Inflammatory macrophage (primary cell): ENCODE measurements around the gene HOXB8.

Experiments used
- DNase-seq, 2 donors: peaks; one replicate each; pipeline ENCODE4 v3.0.0-alpha.2; 2020 to 2022

The HOXB8 gene

DNA sequence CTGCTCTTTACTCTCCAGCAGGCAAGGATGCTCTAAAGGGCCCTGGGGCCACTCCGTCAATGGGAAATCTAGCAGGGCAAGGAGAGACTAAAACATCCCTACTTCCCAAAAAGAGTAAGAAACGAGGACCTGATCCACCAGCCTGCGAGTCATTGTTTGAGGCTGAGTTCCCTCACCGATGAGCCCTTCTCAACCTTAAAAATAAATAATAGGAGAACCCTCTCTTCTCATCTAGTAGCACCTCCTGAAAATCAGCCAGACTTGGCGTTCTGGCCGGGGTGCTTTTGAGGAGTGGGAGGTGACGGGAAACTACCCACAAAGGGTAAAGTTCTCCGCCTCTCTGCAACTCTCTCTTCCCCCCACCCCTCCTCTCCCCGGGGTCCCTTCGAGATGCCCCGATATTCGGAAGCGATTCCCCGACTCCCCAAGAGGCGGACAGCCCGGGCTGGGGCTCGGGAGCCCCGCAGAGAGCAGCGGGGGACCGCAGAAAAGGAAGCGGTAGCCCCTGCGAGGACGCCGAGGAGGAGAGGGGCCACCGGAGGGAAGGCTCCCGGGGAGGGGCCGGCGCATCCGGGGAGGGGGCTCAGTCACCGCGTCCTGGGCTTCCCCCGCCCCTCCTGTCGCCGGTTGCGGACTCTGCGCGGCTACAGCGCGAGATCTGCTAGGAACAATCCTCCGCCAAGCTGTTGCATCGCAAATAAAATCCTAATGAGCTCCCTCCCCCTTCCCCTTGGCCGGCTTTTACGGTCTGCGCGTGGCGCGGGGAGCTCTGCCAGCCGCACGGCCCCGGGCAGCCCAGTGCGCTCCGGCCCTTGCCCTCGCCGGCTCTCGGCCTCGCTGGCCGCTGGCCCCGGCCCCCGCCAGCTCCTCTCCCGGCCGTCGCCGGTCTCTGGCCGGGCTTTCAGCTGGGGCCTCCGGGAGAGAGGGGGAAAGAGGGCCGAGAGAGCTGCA is 9.7 kb upstream of the HOXB8 start:
- no peak for DNase-seq

- no peak for DNase-seq
Observed at GRCh38 chr17:48624118-48624517, 9.0 kb upstream of the HOXB8 start.

DNA sequence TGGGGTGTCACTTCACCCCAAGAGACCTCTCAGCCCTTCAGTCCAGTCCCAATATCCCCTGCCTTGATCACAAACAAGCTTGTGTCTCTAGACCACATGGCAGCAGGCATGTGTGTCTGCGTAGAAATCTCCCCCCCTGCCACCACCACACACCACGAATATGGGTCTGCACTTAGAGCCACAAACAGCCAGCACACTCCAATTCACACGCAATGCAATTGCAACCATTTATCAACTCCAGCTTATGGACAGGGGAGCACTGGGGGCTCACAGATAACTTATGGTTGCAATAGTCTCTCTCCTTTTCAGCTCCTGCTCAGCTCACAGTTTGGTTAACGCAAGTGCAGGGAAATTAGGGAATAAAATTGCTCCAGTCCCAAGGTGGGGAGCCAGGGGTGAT is 8.5 kb upstream of the HOXB8 start:
- no peak for DNase-seq

- DNase-seq: no peak
Observed at GRCh38 chr17:48622857-48623256, 7.8 kb upstream of the HOXB8 start.

GRCh38 chr17:48621410-48622392 is 6.6 kb upstream of the HOXB8 start:
- DNase-seq: no peak

DNA sequence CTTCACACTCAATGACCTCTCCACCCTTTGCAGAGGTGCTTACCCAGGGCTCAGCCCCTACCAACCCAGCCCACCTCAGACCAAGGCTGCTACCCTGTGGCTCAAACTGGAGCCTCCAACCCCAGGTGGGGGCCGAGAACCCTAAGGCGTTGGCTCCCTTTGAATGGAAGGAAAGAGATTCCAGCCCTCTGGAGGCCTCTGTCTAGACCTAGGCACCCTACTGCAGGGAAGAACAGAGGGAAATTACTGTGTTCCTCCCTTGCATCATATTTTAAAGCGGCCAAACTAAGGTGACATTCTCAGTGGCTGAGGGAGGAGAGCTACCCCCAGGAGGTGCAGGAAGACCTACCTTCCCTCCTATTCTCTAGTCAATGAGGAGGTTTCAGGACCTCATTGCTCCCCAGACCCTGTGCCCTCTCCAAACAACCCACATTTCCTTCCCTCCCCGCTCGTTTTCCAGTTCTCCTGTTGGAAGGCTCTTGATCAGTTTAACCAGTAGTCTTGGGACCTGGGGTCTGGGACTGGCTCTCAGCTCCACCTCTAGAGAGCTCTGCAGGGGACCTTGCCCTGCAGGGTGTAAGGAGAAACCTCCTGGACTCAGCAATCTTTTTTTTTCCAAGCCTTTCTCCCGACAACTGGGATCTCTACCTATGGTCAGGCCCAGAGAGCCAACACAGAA is 5.5 kb upstream of the HOXB8 start:
- DNase-seq: no peak

GRCh38 chr17:48619826-48620449 is 4.8 kb upstream of the HOXB8 start:
- no peak for DNase-seq

DNA sequence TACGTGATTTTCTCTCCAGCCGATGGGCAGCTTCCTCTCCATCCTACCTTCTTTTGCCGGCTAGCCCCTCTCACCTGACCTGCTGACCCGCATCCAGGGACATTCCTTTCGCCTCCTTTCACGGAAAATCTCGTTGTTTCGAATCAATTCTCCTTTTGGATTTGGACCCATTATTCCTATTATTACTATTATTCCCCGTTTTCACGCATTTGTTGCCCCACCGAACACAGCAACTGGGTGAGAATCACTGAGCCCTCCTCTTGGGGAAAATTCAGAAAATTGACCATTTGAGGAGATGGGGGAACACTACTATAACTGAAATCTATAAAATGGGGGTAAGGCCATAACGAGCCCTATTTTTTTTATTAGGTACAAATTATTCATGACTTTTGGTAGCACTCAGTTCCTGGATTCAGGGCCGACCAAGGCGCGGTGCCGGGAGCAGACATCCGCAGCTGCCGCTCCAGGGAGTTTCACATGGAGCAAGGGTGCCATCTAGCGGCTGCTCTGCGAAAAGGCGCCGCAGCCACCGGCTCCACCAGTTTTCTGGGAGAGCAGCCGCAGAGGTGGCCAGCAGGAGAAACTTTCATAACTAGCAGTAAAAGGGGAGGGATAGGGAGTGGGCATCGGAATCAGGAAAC is 3.3 kb upstream of the HOXB8 start:
- peak; percentile 83 to 85 for DNase-seq

- DNase-seq: no peak
Observed at GRCh38 chr17:48617471-48618255, 2.6 kb upstream of the HOXB8 start.

DNA sequence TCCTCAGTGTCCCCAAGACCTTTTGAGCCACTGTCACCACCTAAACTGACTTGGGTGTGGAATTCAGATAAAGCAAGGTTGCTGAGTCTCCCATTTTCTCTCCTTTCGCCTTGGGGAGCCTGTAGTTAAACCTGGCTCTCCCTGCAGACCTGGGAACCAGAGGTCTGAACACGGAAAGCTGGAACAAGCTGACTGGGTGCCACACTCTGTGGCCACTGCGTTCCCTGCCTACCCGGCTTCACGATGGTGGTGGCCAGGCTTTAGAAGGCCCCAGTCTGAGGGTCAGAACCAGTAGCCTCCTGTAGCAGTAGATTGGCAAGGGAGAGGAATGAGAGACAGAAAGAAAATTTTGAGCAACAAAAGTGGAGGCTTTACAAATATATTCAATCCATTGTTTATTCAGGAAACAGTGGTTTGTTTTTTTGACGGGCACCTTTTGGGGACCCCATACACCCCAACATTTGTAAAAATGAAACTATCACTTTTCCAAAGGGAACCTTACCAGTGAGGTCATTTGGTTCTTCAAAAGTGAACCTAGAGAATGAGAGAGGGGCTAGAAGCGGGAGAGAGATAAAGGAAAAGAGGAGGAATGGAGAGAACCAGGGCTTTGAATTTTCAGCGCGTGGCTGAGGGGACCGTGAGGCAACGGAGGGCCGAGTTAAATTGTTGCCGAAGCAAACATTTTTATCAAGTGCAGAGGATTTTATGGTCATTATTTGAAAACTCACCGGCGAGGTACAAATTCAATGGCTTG is 1.8 kb upstream of the HOXB8 start:
- no peak for DNase-seq

GRCh38 chr17:48615963-48616716 is 1.0 kb upstream of the HOXB8 start:
- DNase-seq: no peak

DNA sequence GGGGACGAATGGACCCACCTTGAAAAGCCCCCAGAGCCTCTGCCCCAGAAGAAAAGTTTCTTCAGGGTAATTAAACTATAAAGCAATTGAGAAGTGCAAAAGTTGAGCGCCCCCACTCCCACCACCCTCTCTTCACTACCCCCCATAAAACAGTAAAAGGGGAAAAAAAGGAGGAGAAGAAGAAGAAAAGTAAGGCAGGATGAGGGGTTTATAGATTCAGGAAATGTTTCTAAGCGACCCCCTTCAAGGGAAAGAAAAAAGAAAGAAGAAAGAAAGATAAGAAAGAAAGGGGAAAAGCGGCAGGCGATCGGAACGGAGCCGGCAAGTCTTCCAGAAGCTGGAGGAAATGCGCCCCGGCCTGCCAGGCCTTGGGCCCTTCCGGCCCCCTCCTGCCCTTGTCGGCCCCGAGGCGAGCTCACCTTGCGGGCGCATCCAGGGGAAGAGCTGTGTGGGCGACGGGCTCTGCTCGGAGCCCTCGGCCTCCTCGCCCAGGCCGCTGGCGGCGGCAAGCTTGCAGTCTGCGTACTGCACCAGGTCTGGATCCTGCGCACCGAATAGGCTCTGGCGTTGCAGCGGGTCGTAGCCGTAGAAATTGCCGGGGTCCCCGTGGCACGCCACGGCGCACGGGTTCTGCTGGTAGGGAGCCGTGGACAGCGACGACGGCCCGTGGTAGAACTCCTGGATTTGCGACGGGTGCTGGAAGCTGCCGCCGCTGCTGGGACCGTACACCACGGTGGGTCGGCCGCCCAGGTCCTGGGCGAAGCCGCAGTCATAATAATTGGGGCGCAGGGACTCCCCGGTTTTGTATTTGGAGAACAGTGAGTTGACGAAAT is 1.0 kb downstream of the HOXB8 start:
- no peak for DNase-seq

- DNase-seq: peak; percentile 30 to 37
Observed at GRCh38 chr17:48612854-48613691, 2.0 kb downstream of the HOXB8 start.

- DNase-seq: no peak
Observed at GRCh38 chr17:48612456-48612853, 2.6 kb downstream of the HOXB8 start.

DNA sequence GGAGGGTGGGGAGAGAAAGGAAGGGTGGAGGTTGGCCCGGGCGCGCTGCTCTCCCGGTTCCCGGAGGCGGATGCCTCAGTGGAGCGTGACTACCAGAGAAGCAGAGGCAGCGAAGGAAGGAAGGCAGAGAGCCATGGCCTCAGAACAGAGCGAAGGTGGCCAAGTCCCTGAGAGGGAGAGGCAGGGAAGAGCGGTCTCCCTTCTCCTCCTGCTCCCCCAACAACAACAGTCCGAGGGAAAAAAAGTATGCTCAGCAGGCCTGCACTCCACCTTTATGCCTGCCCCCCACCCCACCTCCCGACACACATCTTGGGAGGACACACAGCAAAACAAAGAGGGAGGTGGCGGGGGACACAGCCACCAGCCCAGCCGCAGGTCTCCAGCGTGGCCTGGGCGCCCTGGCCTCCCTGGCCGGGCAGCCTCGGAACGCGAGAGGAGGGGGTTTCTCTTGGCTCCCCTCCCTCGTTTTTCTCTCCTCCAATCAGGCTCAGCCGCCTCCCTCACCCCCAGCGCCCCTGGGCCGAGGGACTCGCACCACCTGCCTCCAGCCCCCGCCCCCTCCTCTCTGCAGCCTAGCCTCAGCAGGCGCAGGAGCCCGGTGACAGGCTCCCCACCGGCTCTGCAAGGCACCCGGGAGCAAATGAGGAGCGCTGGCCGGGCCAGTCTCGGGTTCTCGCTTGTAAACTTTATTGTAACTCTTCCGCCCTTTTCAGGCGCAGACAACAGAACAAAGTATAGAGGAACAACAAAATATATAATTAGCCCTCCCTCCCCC is 3.2 kb downstream of the HOXB8 start:
- no peak for DNase-seq

DNA sequence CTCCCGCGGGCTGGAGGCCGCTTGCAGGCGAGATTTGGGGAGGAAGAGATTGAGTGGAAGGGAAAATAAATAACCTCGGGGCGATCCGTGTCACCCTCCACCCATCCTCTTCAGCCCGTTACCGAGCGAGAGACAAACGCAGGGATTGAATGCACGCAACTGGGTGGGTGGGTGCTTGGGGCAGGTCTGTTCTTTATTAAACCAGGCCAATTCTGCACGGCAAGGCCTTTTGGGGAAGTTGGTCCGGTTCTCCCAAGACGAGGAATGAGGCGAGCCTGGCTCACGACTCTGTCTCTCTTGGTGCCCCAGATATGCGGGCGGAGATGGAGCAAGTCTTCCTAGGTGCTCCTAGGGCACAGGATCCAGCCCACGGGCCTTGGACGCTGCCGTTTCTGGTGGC is 3.9 kb downstream of the HOXB8 start:
- peak in 1 of 2 donors; percentile 25 for DNase-seq
